Thyroid gland (tissue), 4 donors: Measurements from ENCODE around the gene CEP192. TPM values are rescaled to one million over a fixed set of nuclear protein-coding genes. Genes with fewer than 3 reads are reported as not detected.

Source experiments
- DNase-seq, 2 donors: peaks; one replicate each; pipeline ENCODE4 v3.0.0-alpha.2; 2019
- H3K27ac ChIP-seq, 3 donors: fragments of 200-600 bp; sonication (generic); 1 replicate in 2 of 3; 2 replicates in 1 of 3; pipeline ENCODE4 v1.5.1; 2016 to 2019; ENCODE audit warnings: mild to moderate bottlenecking in 1 of 3, moderate library complexity in 1 of 3
- H3K27me3 ChIP-seq: fragments of 200-600 bp; sonication (generic); one replicate; pipeline ENCODE4 v1.5.1; 2019
- H3K36me3 ChIP-seq, 2 donors: fragments of 200-600 bp; sonication (generic); one replicate each; pipeline ENCODE4 v1.5.1; 2016 to 2019
- H3K4me1 ChIP-seq, 2 donors: fragments of 200-600 bp; sonication (generic); one replicate each; pipeline ENCODE4 v1.5.1; 2017 to 2019
- H3K4me3 ChIP-seq, 3 donors: fragments of 200-600 bp; sonication (generic); replicated peaks in 1 of 3; 1 replicate in 2 of 3; 2 replicates in 1 of 3; pipeline ENCODE4 v1.5.1; 2016; ENCODE audit warnings: mild to moderate bottlenecking in 1 of 3
- H3K9me3 ChIP-seq: fragments of 200-600 bp; sonication (generic); one replicate; pipeline ENCODE4 v1.5.1; 2017
- POLR2A ChIP-seq, 2 donors: fragments of 450-650 bp; IDR thresholded peaks; one replicate each; pipeline ENCODE4 v1.6.1; 2017; ENCODE audit warnings: antibody characterized with exemption in 2 of 2, mild to moderate bottlenecking in 2 of 2, moderate library complexity in 1 of 2
- WGBS, 2 donors: methylation state at CpG; one replicate each; pipeline ENCODE4 v1.1.5; 2017; 5-methylcytosine and 5-hydroxymethylcytosine counted together
- intact Hi-C: fragments of 100-400 bp; cut with DNase I; formaldehyde crosslinking; loops from one replicate; pipeline ENCODE4 v1.15.1; 2023
- total RNA-seq, 4 donors: library from RNA; depleted of rRNA; stranded (reverse); fragments of >200 nt; gene quantifications; one replicate each; pipeline ENCODE4 v1.2.3, GENCODE V29; 2016
- TF ChIP-seq, protein P1 (sequence below), 6 experiments: fragments of 200-600 bp in 3 of 6; fragments of 450-650 bp in 3 of 6; sonication (generic) in 3 of 6; IDR thresholded peaks; one replicate each; pipeline ENCODE4 v1.5.1; 2016 to 2019; ENCODE audit warnings: antibody characterized with exemption in 6 of 6, mild to moderate bottlenecking in 2 of 6, inconsistent platforms in 1 of 6, moderate library complexity in 1 of 6

Gene CEP192
- total RNA-seq, 4 donors from 2014 or later: 23.8 to 36.0 (median 32.2) TPM

DNA sequence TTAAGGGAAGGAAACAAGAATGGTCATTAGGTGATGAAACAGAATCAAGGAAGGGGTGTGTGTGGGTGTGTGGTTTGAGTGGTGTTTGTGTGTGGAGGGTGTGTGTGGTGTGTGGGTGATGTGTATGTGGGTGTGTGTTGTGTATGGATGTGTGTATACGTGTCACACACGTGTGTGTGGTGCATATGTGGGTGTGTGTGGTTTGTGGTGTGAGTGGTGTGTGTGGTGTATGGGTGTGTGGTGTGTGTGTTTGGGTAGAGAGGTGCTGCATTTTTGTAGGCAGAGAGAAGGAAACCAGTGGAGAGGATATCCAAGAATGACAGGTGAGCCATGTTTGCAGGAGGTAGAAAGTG is 1.1 kb upstream of the CEP192 start:
- H3K9me3 ChIP-seq: no peaks in the 10 kb centered on the region
- H3K27ac ChIP-seq: no peak overlapping the region
- peak overlapping the region in 1 of 3 donors; percentile 84 for H3K4me3 ChIP-seq
- intact Hi-C loops: no loop called here
- peaks cover 14 to 15% of the 10 kb centered on the region in 2 donors for H3K4me1 ChIP-seq
- TF ChIP-seq, protein P1, sequence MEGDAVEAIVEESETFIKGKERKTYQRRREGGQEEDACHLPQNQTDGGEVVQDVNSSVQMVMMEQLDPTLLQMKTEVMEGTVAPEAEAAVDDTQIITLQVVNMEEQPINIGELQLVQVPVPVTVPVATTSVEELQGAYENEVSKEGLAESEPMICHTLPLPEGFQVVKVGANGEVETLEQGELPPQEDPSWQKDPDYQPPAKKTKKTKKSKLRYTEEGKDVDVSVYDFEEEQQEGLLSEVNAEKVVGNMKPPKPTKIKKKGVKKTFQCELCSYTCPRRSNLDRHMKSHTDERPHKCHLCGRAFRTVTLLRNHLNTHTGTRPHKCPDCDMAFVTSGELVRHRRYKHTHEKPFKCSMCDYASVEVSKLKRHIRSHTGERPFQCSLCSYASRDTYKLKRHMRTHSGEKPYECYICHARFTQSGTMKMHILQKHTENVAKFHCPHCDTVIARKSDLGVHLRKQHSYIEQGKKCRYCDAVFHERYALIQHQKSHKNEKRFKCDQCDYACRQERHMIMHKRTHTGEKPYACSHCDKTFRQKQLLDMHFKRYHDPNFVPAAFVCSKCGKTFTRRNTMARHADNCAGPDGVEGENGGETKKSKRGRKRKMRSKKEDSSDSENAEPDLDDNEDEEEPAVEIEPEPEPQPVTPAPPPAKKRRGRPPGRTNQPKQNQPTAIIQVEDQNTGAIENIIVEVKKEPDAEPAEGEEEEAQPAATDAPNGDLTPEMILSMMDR (IDR thresholded peaks at IDR 0.05): no peak
- no peak for TF ChIP-seq POLR2A (IDR thresholded peaks at IDR 0.05)
- no peaks in the 10 kb centered on the region for H3K27me3 ChIP-seq
- WGBS, 2 donors: 50 to 51% methylated on average over 2 of the region's 2 CpGs
- no peak for DNase-seq
- H3K36me3 ChIP-seq: peaks cover 1 to 3% of the 10 kb centered on the region in 2 donors

DNA sequence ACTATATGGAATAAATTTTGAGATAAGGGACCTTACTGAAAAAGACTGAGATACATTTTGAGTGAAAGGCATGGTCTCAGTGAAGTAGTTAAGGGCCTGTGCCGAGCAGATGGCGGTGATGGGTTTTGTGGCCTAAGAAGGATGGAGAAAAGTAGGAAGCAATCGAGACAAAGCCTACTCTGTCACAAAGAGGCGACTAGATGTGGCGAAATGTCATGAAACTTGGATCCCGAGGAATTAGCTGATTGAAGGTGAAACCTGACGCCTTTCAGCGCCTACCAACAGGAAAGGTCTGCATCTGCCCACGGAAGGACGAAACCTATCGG is 558 bp upstream of the CEP192 start:
- Histone ChIP-seq H3K4me3 (peak overlapping the region; percentile 21 to 84 (median 58)), H3K27ac (peak overlapping the region in 1 of 3 donors; percentile 92), H3K27me3 (no peaks in the 10 kb centered on the region), H3K36me3 (no peaks in the 10 kb centered on the region), H3K4me1 (peaks cover 14 to 15% of the 10 kb centered on the region in 2 donors), H3K9me3 (no peaks in the 10 kb centered on the region)
- no peak for DNase-seq
- TF ChIP-seq, protein P1 (IDR thresholded peaks at IDR 0.05): no peak
- TF ChIP-seq POLR2A (IDR thresholded peaks at IDR 0.05): no peak
- 2 to 4% methylated on average over 11 of the region's 11 CpGs for WGBS, 2 donors
- intact Hi-C loops: no loop called here

DNA sequence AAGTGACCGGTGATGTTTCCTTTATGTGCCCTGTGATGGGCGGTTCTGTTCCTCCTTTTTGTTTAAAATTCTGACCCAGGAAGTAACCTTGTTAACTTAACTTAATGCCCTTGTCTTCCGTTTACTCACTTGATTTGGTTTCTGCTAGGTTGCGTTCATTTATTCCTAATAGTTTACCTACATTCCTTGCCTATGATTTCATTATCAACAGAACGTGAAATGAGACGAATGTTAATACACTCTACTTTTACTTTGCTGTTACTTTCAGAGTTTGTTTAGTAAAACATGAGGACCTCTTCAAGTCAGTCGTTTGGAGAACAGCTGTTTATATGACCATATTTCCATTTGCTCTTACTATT is 638 bp downstream of the CEP192 start:
- Histone ChIP-seq H3K36me3 (no peaks in the 10 kb centered on the region), H3K27ac (peak overlapping the region in 2 of 3 donors; percentile 86 to 92), H3K9me3 (no peaks in the 10 kb centered on the region), H3K4me3 (peak overlapping the region; percentile 44 to 84 (median 78)), H3K27me3 (no peaks in the 10 kb centered on the region), H3K4me1 (peaks cover 14 to 15% of the 10 kb centered on the region in 2 donors)
- no peak for DNase-seq
- TF ChIP-seq, protein P1 (IDR thresholded peaks at IDR 0.05): no peak
- TF ChIP-seq POLR2A (IDR thresholded peaks at IDR 0.05): no peak
- intact Hi-C loops: no loop called here
- WGBS, 2 donors: 0 to 1% methylated on average over 7 of the region's 7 CpGs

DNA sequence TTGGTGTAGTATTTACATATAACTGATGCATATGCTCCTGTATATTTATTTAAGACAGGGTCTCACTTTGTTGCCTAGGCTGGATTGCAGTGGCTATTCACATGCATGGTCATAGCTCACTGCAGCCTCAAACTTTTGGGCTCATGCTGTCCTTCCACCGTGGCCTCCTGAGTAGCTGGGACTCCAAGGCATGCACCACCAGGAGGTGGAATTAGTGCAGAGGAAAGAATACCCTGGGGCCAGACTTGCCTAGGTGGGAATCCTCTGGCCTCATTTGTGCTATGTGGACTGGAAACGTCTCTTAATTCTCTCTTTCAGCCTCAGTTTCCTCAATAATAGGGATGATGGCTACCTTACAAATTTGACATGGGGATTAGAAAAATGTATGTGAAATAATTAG is 2.3 kb downstream of the CEP192 start:
- Histone ChIP-seq H3K27ac (no peak overlapping the region), H3K4me3 (no peak overlapping the region), H3K27me3 (no peaks in the 10 kb centered on the region), H3K4me1 (peaks cover 14 to 15% of the 10 kb centered on the region in 2 donors), H3K9me3 (no peaks in the 10 kb centered on the region), H3K36me3 (no peaks in the 10 kb centered on the region)
- 75 to 94% methylated on average over 2 of the region's 2 CpGs for WGBS, 2 donors
- DNase-seq: no peak
- intact Hi-C loops: no loop called here
- no peak for TF ChIP-seq POLR2A (IDR thresholded peaks at IDR 0.05)
- TF ChIP-seq, protein P1 (IDR thresholded peaks at IDR 0.05): no peak

DNA sequence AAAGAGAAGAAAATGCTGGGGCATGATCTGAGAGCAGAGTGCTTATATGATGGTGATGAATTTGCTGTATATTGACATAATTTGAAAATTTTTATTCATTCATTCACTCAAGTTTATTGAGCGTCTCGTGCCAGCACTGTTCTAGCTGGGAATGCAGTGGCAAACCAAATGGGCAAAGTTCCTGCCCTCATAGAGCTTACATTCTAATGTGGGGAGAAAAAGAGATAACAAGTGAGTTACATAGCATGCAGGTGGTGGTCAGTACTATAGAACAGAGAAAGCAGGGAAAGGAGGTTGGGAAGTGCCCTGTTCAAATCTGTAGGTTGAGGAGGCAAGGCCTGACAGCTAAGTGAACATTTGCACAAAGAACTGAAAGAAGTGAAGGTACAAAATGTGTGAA is 4.3 kb downstream of the CEP192 start:
- no peaks in the 10 kb centered on the region for H3K36me3 ChIP-seq
- H3K4me1 ChIP-seq: peaks cover 11% of the 10 kb centered on the region in 2 donors
- no peak overlapping the region for H3K27ac ChIP-seq
- intact Hi-C loops: no loop called here
- WGBS, 2 donors: 69 to 98% methylated on average over 2 of the region's 2 CpGs
- no peaks in the 10 kb centered on the region for H3K27me3 ChIP-seq
- no peak overlapping the region for H3K4me3 ChIP-seq
- TF ChIP-seq, protein P1 (IDR thresholded peaks at IDR 0.05): no peak
- no peak for TF ChIP-seq POLR2A (IDR thresholded peaks at IDR 0.05)
- no peak for DNase-seq
- H3K9me3 ChIP-seq: no peaks in the 10 kb centered on the region
